ENCODE results near the gene PPP4C.

DNA sequence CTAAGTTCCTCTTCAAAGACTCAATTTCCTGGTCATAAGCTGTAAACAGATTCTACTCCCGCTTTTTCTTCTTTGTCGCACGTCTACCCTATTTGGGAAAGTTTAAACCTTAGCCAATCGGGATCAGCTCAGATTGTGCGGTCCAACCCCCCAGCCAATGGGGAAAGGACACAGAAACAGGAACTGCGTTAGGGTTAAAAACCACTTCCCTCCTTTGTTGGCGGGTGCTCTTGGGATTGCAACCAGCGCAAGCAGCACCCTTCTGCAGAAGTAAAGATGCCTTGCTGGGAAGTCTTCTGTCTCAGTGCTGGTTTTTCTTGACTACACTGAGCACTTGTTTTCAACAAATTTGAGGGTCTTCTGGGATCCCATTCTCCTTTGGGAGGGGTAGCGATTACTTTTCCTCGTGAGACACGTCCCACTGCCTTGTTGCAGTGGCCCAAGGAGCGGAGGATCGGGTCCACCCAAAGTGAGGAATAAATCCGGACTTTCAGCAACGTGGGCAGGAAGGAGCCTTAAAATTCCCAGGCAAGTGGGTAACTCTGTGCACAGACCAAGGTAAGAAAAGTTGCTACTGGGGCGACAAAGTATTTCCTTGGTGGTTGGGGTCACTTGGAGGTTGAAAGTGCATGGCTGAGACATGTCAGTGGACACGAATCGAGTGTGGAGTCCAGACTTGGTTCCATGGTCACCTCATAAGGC is 21.2 kb downstream of the PPP4C start:
- TF ChIP-seq, protein P1, sequence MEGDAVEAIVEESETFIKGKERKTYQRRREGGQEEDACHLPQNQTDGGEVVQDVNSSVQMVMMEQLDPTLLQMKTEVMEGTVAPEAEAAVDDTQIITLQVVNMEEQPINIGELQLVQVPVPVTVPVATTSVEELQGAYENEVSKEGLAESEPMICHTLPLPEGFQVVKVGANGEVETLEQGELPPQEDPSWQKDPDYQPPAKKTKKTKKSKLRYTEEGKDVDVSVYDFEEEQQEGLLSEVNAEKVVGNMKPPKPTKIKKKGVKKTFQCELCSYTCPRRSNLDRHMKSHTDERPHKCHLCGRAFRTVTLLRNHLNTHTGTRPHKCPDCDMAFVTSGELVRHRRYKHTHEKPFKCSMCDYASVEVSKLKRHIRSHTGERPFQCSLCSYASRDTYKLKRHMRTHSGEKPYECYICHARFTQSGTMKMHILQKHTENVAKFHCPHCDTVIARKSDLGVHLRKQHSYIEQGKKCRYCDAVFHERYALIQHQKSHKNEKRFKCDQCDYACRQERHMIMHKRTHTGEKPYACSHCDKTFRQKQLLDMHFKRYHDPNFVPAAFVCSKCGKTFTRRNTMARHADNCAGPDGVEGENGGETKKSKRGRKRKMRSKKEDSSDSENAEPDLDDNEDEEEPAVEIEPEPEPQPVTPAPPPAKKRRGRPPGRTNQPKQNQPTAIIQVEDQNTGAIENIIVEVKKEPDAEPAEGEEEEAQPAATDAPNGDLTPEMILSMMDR (IDR thresholded peaks at IDR 0.05; ENCODE audit: low read depth, low read length): no peak
- no peak for TF ChIP-seq EZH2phosphoT487 (IDR thresholded peaks at IDR 0.05; ENCODE audit: low read depth)
